HEK293 (cell line): ENCODE results near the gene C19orf44.

Experiments used
- CTCF ChIA-PET: fragments of 350-600 bp; formaldehyde crosslinking; extraction: SDS; loops from one replicate; lab custom pipeline; 2021; ENCODE audit warnings: antibody characterized with exemption; lab: Yijun Ruan, JAX
- POLR2A ChIA-PET: fragments of 300-600 bp; formaldehyde crosslinking; extraction: SDS; loops from one replicate; lab custom pipeline; 2020; ENCODE audit warnings: antibody characterized with exemption, inconsistent platforms; lab: Yijun Ruan, JAX
- H3K27ac ChIP-seq: fragments of 200-500 bp; sonication (Bioruptor generic); 2 replicates; pipeline ENCODE4 v1.5.1; 2014; ENCODE audit warnings: low read depth, low read length, control low read depth, inconsistent platforms; ENCODE audit errors: extremely low read depth
- H3K36me3 ChIP-seq, 2 experiments: fragments of 200-500 bp in 1 of 2; sonication (Bioruptor generic) in 1 of 2; 1 replicate in 1 of 2; 2 replicates in 1 of 2; pipeline ENCODE4 v1.5.1; 2014 to 2017; ENCODE audit warnings: inconsistent platforms in 2 of 2, low read length in 2 of 2; ENCODE audit not compliant: control insufficient read depth in 2 of 2, insufficient read depth in 1 of 2
- H3K4me1 ChIP-seq: fragments of 200-500 bp; sonication (Bioruptor generic); 2 replicates; pipeline ENCODE4 v1.5.1; 2014; ENCODE audit warnings: mild to moderate bottlenecking, low read length, inconsistent platforms; ENCODE audit not compliant: control insufficient read depth, insufficient read depth
- H3K4me3 ChIP-seq: 2 replicates; pipeline ENCODE4 v1.5.1; 2011; ENCODE audit warnings: low read depth, mild to moderate bottlenecking, control low read depth, low read length, moderate library complexity
- H3K9me3 ChIP-seq: fragments of 200-500 bp; sonication (Bioruptor generic); 2 replicates; pipeline ENCODE4 v1.5.1; 2014; ENCODE audit warnings: low read depth, low read length, inconsistent platforms; ENCODE audit not compliant: control insufficient read depth, insufficient read depth
- BCL11A ChIP-seq: fragments of 450-650 bp; formaldehyde crosslinking; IDR thresholded peaks from 2 replicates; pipeline ENCODE4 v1.5.1; 2016; ENCODE audit warnings: low read depth, missing biosample characterization, missing genetic modification characterization
- GLIS2 ChIP-seq: fragments of 450-650 bp; formaldehyde crosslinking; IDR thresholded peaks from 2 replicates; pipeline ENCODE4 v1.5.1; 2016; ENCODE audit warnings: missing biosample characterization, missing genetic modification characterization
- KLF1 ChIP-seq: fragments of 450-650 bp; formaldehyde crosslinking; IDR thresholded peaks from 2 replicates; pipeline ENCODE4 v1.5.1; 2016; ENCODE audit warnings: missing biosample characterization, missing genetic modification characterization
- KLF17 ChIP-seq: fragments of 450-650 bp; formaldehyde crosslinking; IDR thresholded peaks from 2 replicates; pipeline ENCODE4 v1.5.1; 2016; ENCODE audit warnings: missing biosample characterization, missing genetic modification characterization
- KLF7 ChIP-seq: fragments of 450-650 bp; formaldehyde crosslinking; IDR thresholded peaks from 2 replicates; pipeline ENCODE4 v1.5.1; 2016; ENCODE audit warnings: missing biosample characterization, missing genetic modification characterization, borderline replicate concordance
- MYNN ChIP-seq: fragments of 450-650 bp; formaldehyde crosslinking; IDR thresholded peaks from 2 replicates; pipeline ENCODE4 v1.5.1; 2016; ENCODE audit warnings: missing biosample characterization, missing genetic modification characterization, borderline replicate concordance
- SCRT1 ChIP-seq: fragments of 450-650 bp; formaldehyde crosslinking; IDR thresholded peaks from 2 replicates; pipeline ENCODE4 v1.5.1; 2016; ENCODE audit warnings: missing biosample characterization, missing genetic modification characterization, borderline replicate concordance
- SP3 ChIP-seq: fragments of 450-650 bp; formaldehyde crosslinking; IDR thresholded peaks from 2 replicates; pipeline ENCODE4 v1.5.1; 2016; ENCODE audit warnings: missing biosample characterization, missing genetic modification characterization
- YY1 ChIP-seq: fragments of 450-650 bp; formaldehyde crosslinking; IDR thresholded peaks from 2 replicates; pipeline ENCODE4 v1.5.1; 2018; ENCODE audit warnings: missing biosample characterization, missing genetic modification characterization
- ZBTB11 ChIP-seq: fragments of 450-650 bp; formaldehyde crosslinking; conservative IDR thresholded peaks from 2 replicates; pipeline ENCODE4 v1.5.1; 2016; ENCODE audit warnings: low read depth, missing biosample characterization, missing genetic modification characterization
- ZBTB20 ChIP-seq: fragments of 450-650 bp; formaldehyde crosslinking; IDR thresholded peaks from 2 replicates; pipeline ENCODE4 v1.5.1; 2016; ENCODE audit warnings: missing biosample characterization, missing genetic modification characterization
- ZBTB7A ChIP-seq: fragments of 450-650 bp; formaldehyde crosslinking; IDR thresholded peaks from 2 replicates; pipeline ENCODE4 v1.5.1; 2016; ENCODE audit warnings: low read depth, missing biosample characterization, missing genetic modification characterization
- ZFP37 ChIP-seq: fragments of 450-650 bp; formaldehyde crosslinking; IDR thresholded peaks from 2 replicates; pipeline ENCODE4 v1.5.1; 2016; ENCODE audit warnings: missing biosample characterization, missing genetic modification characterization
- ZNF184 ChIP-seq: fragments of 450-650 bp; IDR thresholded peaks from 2 replicates; pipeline ENCODE4 v1.5.1; 2018; ENCODE audit warnings: missing biosample characterization, mild to moderate bottlenecking, missing genetic modification characterization
- ZNF335 ChIP-seq: fragments of 450-650 bp; formaldehyde crosslinking; conservative IDR thresholded peaks from 2 replicates; pipeline ENCODE4 v1.5.1; 2016; ENCODE audit warnings: missing biosample characterization, missing genetic modification characterization
- ZNF518A ChIP-seq: fragments of 450-650 bp; formaldehyde crosslinking; conservative IDR thresholded peaks from 2 replicates; pipeline ENCODE4 v1.5.1; 2016; ENCODE audit warnings: low read depth, missing biosample characterization, missing genetic modification characterization
- ZNF555 ChIP-seq: fragments of 450-650 bp; formaldehyde crosslinking; conservative IDR thresholded peaks from 2 replicates; pipeline ENCODE4 v1.5.1; 2017; ENCODE audit warnings: missing biosample characterization, mild to moderate bottlenecking, missing genetic modification characterization, inconsistent platforms
- ZNF580 ChIP-seq: fragments of 450-650 bp; formaldehyde crosslinking; IDR thresholded peaks from 2 replicates; pipeline ENCODE4 v1.5.1; 2016; ENCODE audit warnings: missing biosample characterization, missing genetic modification characterization
- ZNF585B ChIP-seq: fragments of 450-650 bp; formaldehyde crosslinking; IDR thresholded peaks from 2 replicates; pipeline ENCODE4 v1.5.1; 2016; ENCODE audit warnings: missing biosample characterization, missing genetic modification characterization
- ZNF660 ChIP-seq: fragments of 450-650 bp; IDR thresholded peaks from 2 replicates; pipeline ENCODE4 v1.5.1; 2018; ENCODE audit warnings: missing biosample characterization, mild to moderate bottlenecking, missing genetic modification characterization
- ZNF76 ChIP-seq: fragments of 450-650 bp; formaldehyde crosslinking; IDR thresholded peaks from 2 replicates; pipeline ENCODE4; 2016; ENCODE audit warnings: low read depth, missing biosample characterization, missing genetic modification characterization, borderline replicate concordance
- ZNF777 ChIP-seq: fragments of 450-650 bp; formaldehyde crosslinking; IDR thresholded peaks from 2 replicates; pipeline ENCODE4 v1.5.1; 2017; ENCODE audit warnings: missing biosample characterization, missing genetic modification characterization, borderline replicate concordance
- ZSCAN30 ChIP-seq: fragments of 450-650 bp; IDR thresholded peaks from 2 replicates; pipeline ENCODE4 v1.5.1; 2018; ENCODE audit warnings: missing biosample characterization, mild to moderate bottlenecking, missing genetic modification characterization, moderate library complexity

The C19orf44 gene

GRCh38 chr19:16495982-16496612, at the start of gene C19orf44, which contains the start of gene CALR3:
Gene C19orf44 (plus strand): TSS chr19:16496394. CDS start chr19:16500793, 4,399 bp downstream.
Gene CALR3 (minus strand): TSS chr19:16496167. CDS start chr19:16496129, 38 bp downstream.
- Histone ChIP-seq H3K9me3 (no peaks in the 10 kb centered on the region), H3K36me3 (peaks cover 2 to 8% of the 10 kb centered on the region in 2 experiments; a peak in 1 of 3 replicates), H3K4me1 (no peaks in the 10 kb centered on the region), H3K4me3 (peak within 1 kb of the TSS; percentile 87), H3K27ac (peak within 1 kb of the TSS; percentile 21; the same call in 1 of the 2 replicates)
- CTCF ChIA-PET: interaction anchor here (0.6 to 1.8 kb wide), 4 partner anchors 16 to 159 kb away, joined by 3 to 6 read pairs (median 5); no protein-coding TSS in a partner anchor
- POLR2A ChIA-PET: interaction anchor here (0.9 to 1.5 kb wide), 7 partner anchors 10 to 131 kb away, joined by 3 to 7 read pairs (median 5); partner anchors contain the start of gene MED26
- TF ChIP-seq ZFP37 (tag by site-specific recombination) (no peak), KLF1 (tag by site-specific recombination) (0 out of 2 replicates have a peak, but pooled peaks have one; percentile 18), ZSCAN30 (tag by site-specific recombination) (peak; percentile 56), ZBTB20 (tag by site-specific recombination) (no peak; the same call in 1 of the 2 replicates), ZNF777 (tag by site-specific recombination) (peak; percentile 49; the same call in 1 of the 2 replicates), KLF17 (tag by site-specific recombination) (peak; percentile 44; the same call in 1 of the 2 replicates), ZNF555 (tag by site-specific recombination) (no peak), GLIS2 (peak; percentile 71), ZNF518A (tag by site-specific recombination) (peak; percentile 71), ZNF580 (tag by site-specific recombination) (peak; percentile 99), ZNF184 (tag by site-specific recombination) (0 out of 2 replicates have a peak, but pooled peaks have one; percentile 39), ZNF335 (tag by site-specific recombination) (peak; percentile 93), KLF7 (tag by site-specific recombination) (no peak), ZBTB11 (tag by site-specific recombination) (peak; percentile 74), ZNF76 (tag by site-specific recombination) (peak; percentile 100), ZBTB7A (tag by site-specific recombination) (0 out of 2 replicates have a peak, but pooled peaks have one; percentile 14), SCRT1 (tag by site-specific recombination) (no peak), MYNN (tag by site-specific recombination) (no peak), BCL11A (tag by site-specific recombination) (0 out of 2 replicates have a peak, but pooled peaks have one; percentile 20), SP3 (tag by site-specific recombination) (peak; percentile 99), ZNF660 (tag by site-specific recombination) (0 out of 2 replicates have a peak, but pooled peaks have one; percentile 34), YY1 (tag by site-specific recombination) (peak; percentile 98), ZNF585B (tag by site-specific recombination) (no peak)
